Right forelimb (tissue), 1 donor: ENCODE measurements around the gene CCDC141.
A peak's percentile ranks its signal among the peaks of the same experiment; 100 is the strongest.

Experiments
- DNase-seq: peaks from one replicate; pipeline ENCODE4 v3.0.0-alpha.2; 2018

The CCDC141 gene

GRCh38 chr2:178962152-178962551, 87.8 kb downstream of the CCDC141 start:
- DNase-seq: no peak

GRCh38 chr2:178954049-178954448, 95.9 kb downstream of the CCDC141 start:
- no peak for DNase-seq

GRCh38 chr2:178951266-178952006, 98.5 kb downstream of the CCDC141 start:
- DNase-seq: no peak

- no peak for DNase-seq
Measured at GRCh38 chr2:178949584-178949983, 100.4 kb downstream of the CCDC141 start.

GRCh38 chr2:178949151-178949550, 100.8 kb downstream of the CCDC141 start:
- DNase-seq: no peak

GRCh38 chr2:178947006-178947405, 102.9 kb downstream of the CCDC141 start:
- no peak for DNase-seq

- DNase-seq: no peak
Measured at GRCh38 chr2:178946494-178946893, 103.4 kb downstream of the CCDC141 start.

GRCh38 chr2:178943745-178944144, 106.2 kb downstream of the CCDC141 start:
- no peak for DNase-seq

- no peak for DNase-seq
Measured at GRCh38 chr2:178934571-178934970, 115.4 kb downstream of the CCDC141 start.

- DNase-seq: no peak
Measured at GRCh38 chr2:178933493-178933892, 116.4 kb downstream of the CCDC141 start.

GRCh38 chr2:178928077-178928476, 121.9 kb downstream of the CCDC141 start:
- no peak for DNase-seq

- DNase-seq: no peak
Measured at GRCh38 chr2:178927173-178927572, 122.8 kb downstream of the CCDC141 start.

GRCh38 chr2:178924817-178925216, 125.1 kb downstream of the CCDC141 start:
- no peak for DNase-seq

GRCh38 chr2:178923546-178923945, 126.4 kb downstream of the CCDC141 start:
- DNase-seq: no peak

- no peak for DNase-seq
Measured at GRCh38 chr2:178920916-178921513, 128.9 kb downstream of the CCDC141 start.

GRCh38 chr2:178917555-178917954, 132.4 kb downstream of the CCDC141 start:
- DNase-seq: no peak

GRCh38 chr2:178915423-178916173, 134.3 kb downstream of the CCDC141 start:
- no peak for DNase-seq

- DNase-seq: peak; percentile 83
Measured at GRCh38 chr2:178914259-178914849, 135.6 kb downstream of the CCDC141 start.

- DNase-seq: no peak
Measured at GRCh38 chr2:178913049-178913441, 136.9 kb downstream of the CCDC141 start.

GRCh38 chr2:178912416-178913048, 137.4 kb downstream of the CCDC141 start:
- DNase-seq: no peak

- no peak for DNase-seq
Measured at GRCh38 chr2:178911039-178911438, 138.9 kb downstream of the CCDC141 start.

- no peak for DNase-seq
Measured at GRCh38 chr2:178910005-178910404, 139.9 kb downstream of the CCDC141 start.

GRCh38 chr2:178909507-178909906, 140.4 kb downstream of the CCDC141 start:
- no peak for DNase-seq
